Liver (tissue), 9 donors: Measurements from ENCODE around the gene CHM. TPM values are rescaled to one million over a fixed set of nuclear protein-coding genes. Genes with fewer than 3 reads are reported as not detected.

Experiments
- DNase-seq: peaks from one replicate; pipeline ENCODE4 v3.0.0-alpha.2; 2017; ENCODE audit warnings: low spot score
- H3K27ac ChIP-seq, 2 donors: one replicate each; pipeline ENCODE4 v1.7.0; 2013; ENCODE audit warnings: inconsistent platforms in 2 of 2, low read length in 2 of 2, control low read depth in 1 of 2, low read depth in 1 of 2, mild to moderate bottlenecking in 1 of 2
- H3K27me3 ChIP-seq, 4 donors: one replicate each; pipeline versions ENCODE4 v1.6.1 to v1.7.0; 2013; ENCODE audit warnings: low read length in 3 of 4, inconsistent platforms in 1 of 4, mild to moderate bottlenecking in 1 of 4, moderate library complexity in 1 of 4; ENCODE audit not compliant: control insufficient read depth in 4 of 4, insufficient read depth in 4 of 4
- H3K36me3 ChIP-seq, 4 donors: one replicate each; pipeline versions ENCODE4 v1.6.1 to v1.7.0; 2013; ENCODE audit warnings: low read length in 3 of 4, mild to moderate bottlenecking in 3 of 4, low read depth in 1 of 4, moderate library complexity in 1 of 4; ENCODE audit not compliant: control insufficient read depth in 4 of 4, insufficient read depth in 3 of 4
- H3K4me1 ChIP-seq, 4 donors: one replicate each; pipeline versions ENCODE4 v1.6.1 to v1.7.0; 2013; ENCODE audit warnings: low read length in 3 of 4, mild to moderate bottlenecking in 3 of 4, moderate library complexity in 1 of 4; ENCODE audit not compliant: control insufficient read depth in 4 of 4, insufficient read depth in 4 of 4
- H3K4me3 ChIP-seq, 3 donors: one replicate each; pipeline versions ENCODE4 v1.6.1 to v1.7.0; 2013; ENCODE audit warnings: low read length in 3 of 3, control low read depth in 1 of 3, low read depth in 1 of 3, mild to moderate bottlenecking in 1 of 3
- H3K9ac ChIP-seq, 2 donors: one replicate each; pipeline ENCODE4 v1.7.0; 2013; ENCODE audit warnings: low read length in 2 of 2, mild to moderate bottlenecking in 2 of 2, moderate library complexity in 2 of 2, control low read depth in 1 of 2, low read depth in 1 of 2
- H3K9me3 ChIP-seq, 4 donors: one replicate each; pipeline versions ENCODE4 v1.6.1 to v1.7.0; 2013; ENCODE audit warnings: low read length in 3 of 4; ENCODE audit not compliant: control insufficient read depth in 4 of 4
- ATF3 ChIP-seq: IDR thresholded peaks from 2 replicates; pipeline ENCODE4 v1.6.1; 2016; ENCODE audit warnings: antibody characterized with exemption
- CTCF ChIP-seq: fragments of 150-350 bp; IDR thresholded peaks from 2 replicates; pipeline ENCODE4 v1.5.1; 2017; ENCODE audit warnings: improper control_type of control experiment, low read depth, low read length; ENCODE audit not compliant: missing input control
- EGR1 ChIP-seq, 2 donors: IDR thresholded peaks; 2 replicates each; pipeline ENCODE4 v1.6.1; 2016 to 2018; ENCODE audit warnings: antibody characterized with exemption in 2 of 2, low read depth in 2 of 2
- FOXA1 ChIP-seq: IDR thresholded peaks from 2 replicates; pipeline ENCODE4 v1.6.1; 2016; ENCODE audit warnings: antibody characterized with exemption
- FOXA2 ChIP-seq: IDR thresholded peaks from 2 replicates; pipeline ENCODE4 v1.6.1; 2016; ENCODE audit warnings: antibody characterized with exemption
- GABPA ChIP-seq, 2 donors: IDR thresholded peaks in 1 of 2; conservative IDR thresholded peaks in 1 of 2; 2 replicates each; pipeline ENCODE4 v1.6.1; 2016; ENCODE audit warnings: antibody characterized with exemption in 2 of 2, mild to moderate bottlenecking in 1 of 2, moderate library complexity in 1 of 2
- HNF4A ChIP-seq, 2 donors: conservative IDR thresholded peaks; 2 replicates each; pipeline ENCODE4 v1.6.1; 2016; ENCODE audit warnings: antibody characterized with exemption in 2 of 2, mild to moderate bottlenecking in 2 of 2
- HNF4G ChIP-seq: IDR thresholded peaks from 2 replicates; pipeline ENCODE4 v1.6.1; 2016; ENCODE audit warnings: antibody characterized with exemption
- JUND ChIP-seq, 2 donors: IDR thresholded peaks; 2 replicates each; pipeline ENCODE4 v1.6.1; 2016; ENCODE audit warnings: antibody characterized with exemption in 2 of 2
- MAX ChIP-seq: IDR thresholded peaks from 2 replicates; pipeline ENCODE4 v1.6.1; 2016; ENCODE audit warnings: antibody characterized with exemption
- NR2F2 ChIP-seq: IDR thresholded peaks from 2 replicates; pipeline ENCODE4 v1.6.1; 2016; ENCODE audit warnings: antibody characterized with exemption
- RAD21 ChIP-seq, 2 donors: IDR thresholded peaks; 2 replicates each; pipeline ENCODE4 v1.6.1; 2016; ENCODE audit warnings: antibody characterized with exemption in 2 of 2, mild to moderate bottlenecking in 2 of 2
- REST ChIP-seq: IDR thresholded peaks from 2 replicates; pipeline ENCODE4 v1.6.1; 2016; ENCODE audit warnings: antibody characterized with exemption, mild to moderate bottlenecking
- RXRA ChIP-seq, 2 donors: IDR thresholded peaks; 2 replicates each; pipeline ENCODE4 v1.6.1; 2017 to 2018; ENCODE audit warnings: antibody characterized with exemption in 2 of 2, mild to moderate bottlenecking in 1 of 2
- SP1 ChIP-seq: IDR thresholded peaks from 2 replicates; pipeline ENCODE4 v1.6.1; 2018; ENCODE audit warnings: antibody characterized with exemption, mild to moderate bottlenecking
- TAF1 ChIP-seq: conservative IDR thresholded peaks from 2 replicates; pipeline ENCODE4 v1.6.1; 2016; ENCODE audit warnings: antibody characterized with exemption, mild to moderate bottlenecking
- YY1 ChIP-seq: IDR thresholded peaks from 2 replicates; pipeline ENCODE4 v1.6.1; 2016; ENCODE audit warnings: antibody characterized with exemption, mild to moderate bottlenecking
- ZBTB33 ChIP-seq: IDR thresholded peaks from 2 replicates; pipeline ENCODE4 v1.6.1; 2016; ENCODE audit warnings: antibody characterized with exemption
- WGBS: extraction: QIAGEN DNeasy Blood & Tissue Kit; methylation state at CpG from one replicate; pipeline ENCODE4 v1.1.7; 2013; 5-methylcytosine and 5-hydroxymethylcytosine counted together
- polyA plus RNA-seq, 2 donors: library from polyadenylated mRNA; stranded (reverse) in 1 of 2; unstranded in 1 of 2; fragments of 200-250 nt in 1 of 2; fragments of >200 nt in 1 of 2; fragmentation: Nextera tagmentation in 1 of 2; extraction: Ambion mirVana in 1 of 2; gene quantifications; one replicate each; pipeline versions ENCODE4 v1.2.1 to v1.2.3, GENCODE V29; 2013 to 2015
- total RNA-seq, 2 donors: library from RNA; depleted of rRNA; stranded (reverse); fragments of >200 nt; gene quantifications; one replicate each; pipeline ENCODE4 v1.2.3, GENCODE V29; 2014
- donor health status: healthy.
- donor health status: healthy.
- donor health status: healthy.
- donor health status: healthy.
- donor health status: healthy.

CHM gene
- total and polyA plus RNA-seq, 4 donors, result 5.1 to 8.1 (median 6.4) TPM

- TF ChIP-seq CTCF (no peak), NR2F2 (no peak), MAX (no peak), RAD21 (IDR thresholded peaks at IDR 0.05) (no peak), EGR1 (IDR thresholded peaks at IDR 0.05; ENCODE audit: low read depth in 2 of 2) (no peak), RXRA (IDR thresholded peaks at IDR 0.05) (no peak), FOXA1 (no peak), ATF3 (no peak), FOXA2 (no peak), JUND (IDR thresholded peaks at IDR 0.05) (no peak), GABPA (IDR thresholded peaks at IDR 0.05 in 1 of 2, conservative IDR thresholded peaks at IDR 0.05 in 1 of 2) (no peak), YY1 (no peak), HNF4A (conservative IDR thresholded peaks at IDR 0.05) (no peak), HNF4G (no peak), TAF1 (no peak), ZBTB33 (no peak), SP1 (no peak), REST (no peak)
- H3K9me3 ChIP-seq, result no peaks in the 10 kb centered on the region
Observed at GRCh38 chrX:86078650-86079049, 31.3 kb upstream of the CHM start.

More at GRCh38 chrX:86078650-86079049, 31.3 kb upstream of the CHM start:
- H3K27me3 ChIP-seq, result no peaks in the 10 kb centered on the region
- no peaks in the 10 kb centered on the region for H3K36me3 ChIP-seq
- H3K4me3 ChIP-seq, result no peak overlapping the region
- no peak for DNase-seq
- WGBS, result 61% methylated on average over 5 of the region's 5 CpGs
- no peak overlapping the region for H3K27ac ChIP-seq
- no peaks in the 10 kb centered on the region for H3K4me1 ChIP-seq
- H3K9ac ChIP-seq, result no peak overlapping the region
